Endothelial cell of umbilical vein (primary cell): ENCODE measurements around the gene CCRL2. TPM values are rescaled to one million over a fixed set of nuclear protein-coding genes. Genes with fewer than 3 reads are reported as not detected.

Source experiments
- BruUV-seq: library from RNA; stranded (reverse); fragments of 400-500 nt; replicated peaks from 2 replicates; lab custom pipeline; 2021; lab: Mats Ljungman, UMichigan
- CTCF ChIA-PET: fragments of 300-600, 350-600 bp; sonication (Branson Sonifier 250); formaldehyde crosslinking; loops from one replicate; lab custom pipeline; 2021; ENCODE audit warnings: antibody characterized with exemption, inconsistent platforms; lab: Charles Lee
- POLR2A ChIA-PET: fragments of 300-600, 350-600 bp; sonication (Branson Sonifier 250); formaldehyde crosslinking; loops from one replicate; lab custom pipeline; 2021; ENCODE audit warnings: antibody characterized with exemption, inconsistent platforms; lab: Charles Lee
- DNase-seq: peaks from one replicate; pipeline ENCODE4 v3.0.0-alpha.2; 2011; ENCODE audit warnings: low read depth, low spot score
- FAIRE-seq: peaks from 2 replicates; lab custom pipeline; 2011; peaks lifted over from hg19 to GRCh38; lab: Jason Lieb, UNC
- H2AFZ ChIP-seq: 2 replicates; pipeline ENCODE4 v1.6.0; 2012; ENCODE audit warnings: low read depth, low read length, control low read depth, inconsistent platforms
- H3K27ac ChIP-seq: 2 replicates; pipeline ENCODE4 v1.5.1; 2011; ENCODE audit warnings: low read depth, mild to moderate bottlenecking, control low read depth, low read length, moderate library complexity; ENCODE audit not compliant: insufficient read depth
- H3K27me3 ChIP-seq, 2 experiments: 2 replicates each; pipeline versions ENCODE4 v1.6.0 to v1.6.1; 2011; ENCODE audit warnings: low read length in 2 of 2, mixed read lengths in 1 of 2; ENCODE audit not compliant: control insufficient read depth in 2 of 2, insufficient read depth in 2 of 2
- H3K36me3 ChIP-seq, 2 experiments: 2 replicates in 1 of 2; 3 replicates in 1 of 2; pipeline ENCODE4 v1.5.1; 2011; ENCODE audit warnings: low read length in 2 of 2, mild to moderate bottlenecking in 1 of 2, moderate library complexity in 1 of 2; ENCODE audit not compliant: control insufficient read depth in 2 of 2, insufficient read depth in 2 of 2; ENCODE audit errors: extremely low read depth in 1 of 2
- H3K4me1 ChIP-seq: 3 replicates; pipeline ENCODE4 v1.5.1; 2011; ENCODE audit warnings: mild to moderate bottlenecking, low read length; ENCODE audit not compliant: control insufficient read depth, insufficient read depth; ENCODE audit errors: extremely low read depth
- H3K4me2 ChIP-seq: 2 replicates; pipeline ENCODE4 v1.6.1; 2011; ENCODE audit warnings: low read length, control low read depth, mixed read lengths; ENCODE audit not compliant: insufficient read depth
- H3K4me3 ChIP-seq, 3 experiments: fragments of 200-600 bp in 1 of 3; sonication (generic), shearing (Covaris generic) in 1 of 3; replicated peaks in 1 of 3; 2 replicates each; pipeline ENCODE4 v1.5.1; 2011 to 2016; ENCODE audit warnings: control low read depth in 3 of 3, low read length in 3 of 3, mild to moderate bottlenecking in 2 of 3, inconsistent platforms in 1 of 3, low read depth in 1 of 3, moderate library complexity in 1 of 3; ENCODE audit not compliant: insufficient read depth in 1 of 3
- H3K79me2 ChIP-seq: 2 replicates; pipeline ENCODE4 v1.6.0; 2012; ENCODE audit warnings: low read length, inconsistent platforms; ENCODE audit not compliant: control insufficient read depth, insufficient read depth
- H3K9ac ChIP-seq: replicated peaks from 2 replicates; pipeline ENCODE3; 2011; ENCODE audit warnings: low read length, control low read depth; ENCODE audit not compliant: insufficient read depth; ENCODE audit errors: extremely low read depth
- H3K9me1 ChIP-seq: replicated peaks from 3 replicates; pipeline ENCODE4 v1.6.0; 2011; ENCODE audit warnings: mild to moderate bottlenecking, low read length; ENCODE audit not compliant: control insufficient read depth, insufficient read depth; ENCODE audit errors: extremely low read depth
- H3K9me3 ChIP-seq: replicated peaks from 2 replicates; pipeline ENCODE4 v1.5.1; 2012; ENCODE audit warnings: low read length, inconsistent platforms; ENCODE audit not compliant: control insufficient read depth, insufficient read depth
- H4K20me1 ChIP-seq: replicated peaks from 2 replicates; pipeline ENCODE3; 2011; ENCODE audit warnings: mild to moderate bottlenecking, low read length; ENCODE audit not compliant: control insufficient read depth, insufficient read depth; ENCODE audit errors: extremely low read depth
- EZH2 ChIP-seq: IDR thresholded peaks from 2 replicates; pipeline ENCODE4 v1.6.1; 2012; ENCODE audit warnings: borderline replicate concordance, low read depth, mild to moderate bottlenecking, moderate library complexity, low read length, inconsistent platforms; ENCODE audit not compliant: severe bottlenecking
- FOS ChIP-seq: IDR thresholded peaks from 2 replicates; pipeline ENCODE4 v1.6.1; 2011; ENCODE audit warnings: mild to moderate bottlenecking, low read length, moderate library complexity, borderline replicate concordance; ENCODE audit not compliant: insufficient read depth
- GATA2 ChIP-seq: IDR thresholded peaks from 2 replicates; pipeline ENCODE4 v1.7.0; 2011; ENCODE audit warnings: low read depth, mild to moderate bottlenecking, moderate library complexity, mixed read lengths, low read length; ENCODE audit not compliant: insufficient read length, insufficient read depth
- JUN ChIP-seq: IDR thresholded peaks from 2 replicates; pipeline ENCODE4 v1.6.1; 2011; ENCODE audit warnings: borderline replicate concordance, low read depth; ENCODE audit not compliant: insufficient read length, insufficient read depth
- MYC ChIP-seq: IDR thresholded peaks from one replicate; pipeline ENCODE4 v1.6.1; 2011; ENCODE audit warnings: mild to moderate bottlenecking, low read depth, low read length
- POLR2A ChIP-seq: IDR thresholded peaks from 2 replicates; pipeline ENCODE4 v1.6.1; 2012; ENCODE audit warnings: low read depth, mild to moderate bottlenecking, control low read depth, low read length
- POLR2AphosphoS5 ChIP-seq: IDR thresholded peaks from 2 replicates; pipeline ENCODE4 v1.6.1; 2012; ENCODE audit warnings: low read depth, mild to moderate bottlenecking, control low read depth, low read length, moderate library complexity; ENCODE audit not compliant: insufficient read depth
- dilution Hi-C: fragments of 300-500 bp; cut with MboI; formaldehyde crosslinking; loops from one replicate; pipeline ENCODE4 v1.15.0; 2019; ENCODE audit warnings: low sequenced_read_pairs; ENCODE audit not compliant: extremely low pct_ligation_motif_present
- intact Hi-C: fragments of 100-400 bp; cut with micrococcal nuclease; formaldehyde crosslinking; loops from one replicate; pipeline ENCODE4 v1.10.0; 2022
- polyA plus RNA-seq, 4 experiments: library from polyadenylated mRNA; depleted of rRNA in 3 of 4; stranded (reverse) in 3 of 4; unstranded in 1 of 4; fragments of >200 nt; gene quantifications; 2 replicates each; pipeline versions ENCODE4 v1.2.1 to v1.2.3, GENCODE V29; 2011 to 2012; ENCODE audit warnings: missing spikeins in 1 of 4
- total RNA-seq: library from RNA; stranded (reverse); gene quantifications from 2 replicates; pipeline ENCODE4 v1.2.3, GENCODE V29; 2021
- TF ChIP-seq, protein P1 (sequence below), 2 donors: IDR thresholded peaks; 1 replicate in 1 of 2; 2 replicates in 1 of 2; pipeline ENCODE4 v1.5.1; 2011; ENCODE audit warnings: low read length in 2 of 2, mild to moderate bottlenecking in 2 of 2, moderate library complexity in 2 of 2, control low read depth in 1 of 2, inconsistent platforms in 1 of 2, low read depth in 1 of 2; ENCODE audit not compliant: insufficient read depth in 1 of 2; ENCODE audit errors: extremely low read depth in 1 of 2
- TF ChIP-seq, protein P2 (sequence below): IDR thresholded peaks from 2 replicates; pipeline ENCODE4 v1.6.1; 2011; ENCODE audit not compliant: insufficient read depth, insufficient read length

Gene CCRL2
- total and polyA plus RNA-seq, 2 donors (not counting 3 experiments of a cell fraction or from before 2014, with no cell fraction given): 6.4 to 6.6 TPM

DNA sequence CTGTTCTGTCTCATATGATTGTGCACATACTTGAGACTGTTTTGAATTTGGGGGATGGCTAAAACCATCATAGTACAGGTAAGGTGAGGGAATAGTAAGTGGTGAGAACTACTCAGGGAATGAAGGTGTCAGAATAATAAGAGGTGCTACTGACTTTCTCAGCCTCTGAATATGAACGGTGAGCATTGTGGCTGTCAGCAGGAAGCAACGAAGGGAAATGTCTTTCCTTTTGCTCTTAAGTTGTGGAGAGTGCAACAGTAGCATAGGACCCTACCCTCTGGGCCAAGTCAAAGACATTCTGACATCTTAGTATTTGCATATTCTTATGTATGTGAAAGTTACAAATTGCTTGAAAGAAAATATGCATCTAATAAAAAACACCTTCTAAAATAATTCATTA, 31.2 kb upstream of the CCRL2 start:
- POLR2A ChIA-PET: no interaction called here
- CTCF ChIA-PET: no interaction called here
- H3K4me2 ChIP-seq: no peak overlapping the region
- no peak for FAIRE-seq
- H3K79me2 ChIP-seq: no peaks in the 10 kb centered on the region
- no TSS peak for BruUV-seq
- H3K27ac ChIP-seq: no peak overlapping the region
- no peak for DNase-seq
- dilution Hi-C loops (no loop called here), intact Hi-C loops (loop anchor here (5.0 to 10.0 kb wide), 2 partner anchors 179 to 299 kb away; no protein-coding TSS in a partner anchor)
- H4K20me1 ChIP-seq: no peaks in the 10 kb centered on the region
- H3K9ac ChIP-seq: no peak overlapping the region
- H3K27me3 ChIP-seq: peaks cover 8 to 12% of the 10 kb centered on the region in 2 experiments
- H3K4me1 ChIP-seq: no peaks in the 10 kb centered on the region
- H3K4me3 ChIP-seq: no peak overlapping the region
- no peak for TF ChIP-seq POLR2A
- TF ChIP-seq MYC: no peak
- no peak for TF ChIP-seq EZH2
- TF ChIP-seq JUN: no peak
- TF ChIP-seq, protein P1, sequence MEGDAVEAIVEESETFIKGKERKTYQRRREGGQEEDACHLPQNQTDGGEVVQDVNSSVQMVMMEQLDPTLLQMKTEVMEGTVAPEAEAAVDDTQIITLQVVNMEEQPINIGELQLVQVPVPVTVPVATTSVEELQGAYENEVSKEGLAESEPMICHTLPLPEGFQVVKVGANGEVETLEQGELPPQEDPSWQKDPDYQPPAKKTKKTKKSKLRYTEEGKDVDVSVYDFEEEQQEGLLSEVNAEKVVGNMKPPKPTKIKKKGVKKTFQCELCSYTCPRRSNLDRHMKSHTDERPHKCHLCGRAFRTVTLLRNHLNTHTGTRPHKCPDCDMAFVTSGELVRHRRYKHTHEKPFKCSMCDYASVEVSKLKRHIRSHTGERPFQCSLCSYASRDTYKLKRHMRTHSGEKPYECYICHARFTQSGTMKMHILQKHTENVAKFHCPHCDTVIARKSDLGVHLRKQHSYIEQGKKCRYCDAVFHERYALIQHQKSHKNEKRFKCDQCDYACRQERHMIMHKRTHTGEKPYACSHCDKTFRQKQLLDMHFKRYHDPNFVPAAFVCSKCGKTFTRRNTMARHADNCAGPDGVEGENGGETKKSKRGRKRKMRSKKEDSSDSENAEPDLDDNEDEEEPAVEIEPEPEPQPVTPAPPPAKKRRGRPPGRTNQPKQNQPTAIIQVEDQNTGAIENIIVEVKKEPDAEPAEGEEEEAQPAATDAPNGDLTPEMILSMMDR (IDR thresholded peaks at IDR 0.05; ENCODE audit: extremely low read depth in 1 of 2, insufficient read depth in 1 of 2, low read depth in 1 of 2, low read length in 2 of 2): no peak
- no peak for TF ChIP-seq POLR2AphosphoS5
- TF ChIP-seq, protein P2, sequence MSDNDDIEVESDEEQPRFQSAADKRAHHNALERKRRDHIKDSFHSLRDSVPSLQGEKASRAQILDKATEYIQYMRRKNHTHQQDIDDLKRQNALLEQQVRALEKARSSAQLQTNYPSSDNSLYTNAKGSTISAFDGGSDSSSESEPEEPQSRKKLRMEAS: no peak
- no peak for TF ChIP-seq GATA2
- TF ChIP-seq FOS: no peak
- H2AFZ ChIP-seq: no peak overlapping the region
- H3K36me3 ChIP-seq: no peaks in the 10 kb centered on the region
- H3K9me3 ChIP-seq: no peaks in the 10 kb centered on the region
- no peaks in the 10 kb centered on the region for H3K9me1 ChIP-seq
